HEK293T (cell line): ENCODE data around the gene WNT9A.

ENCODE experiments used
- CTCF ChIA-PET: fragments of 350-600 bp; formaldehyde crosslinking; extraction: SDS; loops from one replicate; lab custom pipeline; 2021; ENCODE audit warnings: antibody characterized with exemption, inconsistent platforms; lab: Yijun Ruan, JAX
- POLR2A ChIA-PET: fragments of 350-600 bp; formaldehyde crosslinking; extraction: SDS; loops from one replicate; lab custom pipeline; 2020; ENCODE audit warnings: antibody characterized with exemption, inconsistent platforms; lab: Yijun Ruan, JAX
- DNase-seq: peaks from one replicate; pipeline ENCODE4 v3.0.0; 2012; ENCODE audit warnings: mixed read lengths; ENCODE audit errors: extremely low spot score
- ARNT ChIP-seq: fragments of 450-650 bp; IDR thresholded peaks from 2 replicates; pipeline ENCODE4 v1.6.1; 2017; ENCODE audit warnings: mild to moderate bottlenecking
- BHLHE40 ChIP-seq: fragments of 450-650 bp; IDR thresholded peaks from 2 replicates; pipeline ENCODE4 v1.6.1; 2016; ENCODE audit warnings: mild to moderate bottlenecking, moderate library complexity, borderline replicate concordance
- CTBP1 ChIP-seq: fragments of 450-650 bp; IDR thresholded peaks from 2 replicates; pipeline ENCODE4 v1.6.1; 2016; ENCODE audit warnings: borderline replicate concordance
- ELF4 ChIP-seq: fragments of 450-650 bp; IDR thresholded peaks from 2 replicates; pipeline ENCODE4 v1.6.1; 2017; ENCODE audit warnings: antibody characterized with exemption
- FOXA1 ChIP-seq: fragments of 450-650 bp; IDR thresholded peaks from 2 replicates; pipeline ENCODE4 v1.6.1; 2016; ENCODE audit warnings: mild to moderate bottlenecking
- FOXK2 ChIP-seq: fragments of 450-650 bp; IDR thresholded peaks from 2 replicates; pipeline ENCODE4 v1.6.1; 2016; ENCODE audit warnings: mild to moderate bottlenecking
- FOXM1 ChIP-seq: fragments of 450-650 bp; IDR thresholded peaks from 2 replicates; pipeline ENCODE4 v1.6.1; 2017; ENCODE audit warnings: mild to moderate bottlenecking, borderline replicate concordance
- HDGF ChIP-seq: fragments of 450-650 bp; IDR thresholded peaks from 2 replicates; pipeline ENCODE4 v1.6.1; 2017; ENCODE audit warnings: antibody characterized with exemption, borderline replicate concordance
- L3MBTL2 ChIP-seq: fragments of 450-650 bp; conservative IDR thresholded peaks from 2 replicates; pipeline ENCODE4 v1.6.1; 2016; ENCODE audit warnings: mild to moderate bottlenecking
- LEF1 ChIP-seq: fragments of 450-650 bp; IDR thresholded peaks from 2 replicates; pipeline ENCODE4 v1.6.1; 2017; ENCODE audit warnings: mild to moderate bottlenecking, borderline replicate concordance
- NFRKB ChIP-seq: fragments of 450-650 bp; IDR thresholded peaks from 2 replicates; pipeline ENCODE4 v1.6.1; 2016; ENCODE audit warnings: mild to moderate bottlenecking, moderate library complexity
- SP1 ChIP-seq: fragments of 450-650 bp; IDR thresholded peaks from 2 replicates; pipeline ENCODE4 v1.6.1; 2017
- SUZ12 ChIP-seq: fragments of 450-650 bp; IDR thresholded peaks from 2 replicates; pipeline ENCODE4 v1.6.1; 2016; ENCODE audit warnings: mild to moderate bottlenecking
- TARDBP ChIP-seq: fragments of 450-650 bp; IDR thresholded peaks from 2 replicates; pipeline ENCODE4 v1.6.1; 2016
- ZNF384 ChIP-seq: fragments of 450-650 bp; IDR thresholded peaks from 2 replicates; pipeline ENCODE4 v1.6.1; 2016
- TF ChIP-seq, protein P1 (sequence below): fragments of 450-650 bp; IDR thresholded peaks from 2 replicates; pipeline ENCODE4 v1.6.1; 2016

Gene WNT9A

DNA sequence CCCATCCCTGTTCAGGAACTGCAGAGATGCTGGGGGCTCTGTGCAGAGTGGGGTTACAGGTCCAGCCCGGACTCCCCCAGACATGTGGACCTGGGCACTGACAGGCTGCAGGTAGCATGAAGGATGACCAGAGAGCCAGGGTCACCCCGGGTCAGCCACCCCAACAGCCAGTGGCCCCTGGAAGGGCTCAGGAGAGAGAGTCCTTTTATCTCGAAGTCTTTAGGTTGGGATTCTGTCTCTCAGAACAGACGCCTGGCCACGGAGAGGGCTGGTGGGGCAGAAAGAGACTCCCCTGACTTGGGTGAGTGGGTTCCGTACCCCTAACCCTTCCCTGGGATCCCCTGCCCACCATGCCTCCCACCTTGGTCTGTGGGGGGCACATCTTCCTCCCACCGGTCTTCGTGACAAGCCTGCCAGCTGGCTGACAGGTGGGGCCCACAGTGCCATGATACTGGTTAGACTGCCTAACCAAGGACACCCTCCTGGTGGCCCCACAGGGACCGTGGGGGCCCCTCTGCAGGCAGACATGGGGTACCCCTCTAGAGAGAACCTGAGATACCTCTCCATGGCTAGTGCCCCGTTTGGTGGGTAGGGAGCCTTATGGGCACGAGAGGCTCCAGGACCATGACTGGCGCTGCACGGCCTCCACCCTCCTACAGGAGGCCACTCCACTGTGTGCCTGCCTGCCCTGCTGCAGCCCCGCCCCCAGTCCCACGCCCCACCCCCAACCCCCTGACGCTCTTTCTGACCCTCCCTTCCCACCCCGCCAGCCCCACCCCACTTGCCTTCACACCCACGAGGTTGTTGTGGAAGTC is 24.2 kb downstream of the WNT9A start:
- TF ChIP-seq ARNT (no peak), LEF1 (no peak)
- CTCF ChIA-PET, result no interaction called here

DNA sequence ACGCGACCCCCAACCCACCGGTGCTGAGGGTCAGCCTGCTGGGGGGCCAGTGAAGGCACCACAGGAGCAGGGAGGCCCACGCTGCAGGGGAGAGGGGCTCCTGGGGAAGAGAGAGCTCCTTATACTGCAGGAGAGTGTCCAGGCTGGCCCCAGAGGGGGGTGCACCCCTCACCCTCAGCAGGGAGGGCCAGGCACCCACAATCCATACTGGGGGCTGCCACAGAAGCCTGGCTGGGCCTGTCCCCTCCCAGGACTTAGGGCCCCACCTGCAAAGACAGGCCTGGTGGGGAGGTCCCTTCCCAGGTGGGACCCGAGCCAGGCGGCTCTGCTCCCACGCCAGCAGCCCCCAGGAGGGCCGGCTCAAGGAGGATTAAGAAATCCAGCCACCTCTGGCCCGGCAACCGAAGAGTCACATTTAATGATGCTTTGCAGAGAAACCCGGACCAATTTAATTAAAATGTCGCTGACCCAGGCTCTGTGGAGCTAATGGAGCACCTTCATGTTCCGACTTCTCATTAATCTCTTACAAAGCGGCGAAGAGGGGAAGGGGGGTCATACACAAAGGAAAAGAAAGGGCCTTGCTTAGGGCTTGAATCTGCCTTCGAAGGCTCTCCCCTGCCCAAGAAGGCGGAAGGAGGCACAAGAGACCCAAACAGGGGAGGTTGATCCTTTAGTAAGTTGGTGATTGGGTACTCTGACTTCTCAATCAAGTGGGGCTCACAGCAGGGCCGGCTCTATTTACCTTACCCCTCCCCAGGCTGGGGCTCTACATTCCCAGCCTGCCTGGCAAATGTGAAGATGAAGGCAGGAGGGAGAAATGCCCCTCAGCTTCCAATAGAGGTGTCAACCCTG is 25.0 kb downstream of the WNT9A start:
- POLR2A ChIA-PET, result no interaction called here
- DNase-seq, result no peak
- TF ChIP-seq TARDBP, result no peak
- no peak for TF ChIP-seq FOXK2
- no peak for TF ChIP-seq ELF4
- no peak for TF ChIP-seq SUZ12
- no peak for TF ChIP-seq FOXM1
- TF ChIP-seq L3MBTL2, result no peak
- TF ChIP-seq FOXA1, result no peak
- CTCF ChIA-PET, result no interaction called here

More for the DNA sequence above, 24.2 kb downstream of the WNT9A start:
- POLR2A ChIA-PET, result no interaction called here
- no peak for DNase-seq

DNA sequence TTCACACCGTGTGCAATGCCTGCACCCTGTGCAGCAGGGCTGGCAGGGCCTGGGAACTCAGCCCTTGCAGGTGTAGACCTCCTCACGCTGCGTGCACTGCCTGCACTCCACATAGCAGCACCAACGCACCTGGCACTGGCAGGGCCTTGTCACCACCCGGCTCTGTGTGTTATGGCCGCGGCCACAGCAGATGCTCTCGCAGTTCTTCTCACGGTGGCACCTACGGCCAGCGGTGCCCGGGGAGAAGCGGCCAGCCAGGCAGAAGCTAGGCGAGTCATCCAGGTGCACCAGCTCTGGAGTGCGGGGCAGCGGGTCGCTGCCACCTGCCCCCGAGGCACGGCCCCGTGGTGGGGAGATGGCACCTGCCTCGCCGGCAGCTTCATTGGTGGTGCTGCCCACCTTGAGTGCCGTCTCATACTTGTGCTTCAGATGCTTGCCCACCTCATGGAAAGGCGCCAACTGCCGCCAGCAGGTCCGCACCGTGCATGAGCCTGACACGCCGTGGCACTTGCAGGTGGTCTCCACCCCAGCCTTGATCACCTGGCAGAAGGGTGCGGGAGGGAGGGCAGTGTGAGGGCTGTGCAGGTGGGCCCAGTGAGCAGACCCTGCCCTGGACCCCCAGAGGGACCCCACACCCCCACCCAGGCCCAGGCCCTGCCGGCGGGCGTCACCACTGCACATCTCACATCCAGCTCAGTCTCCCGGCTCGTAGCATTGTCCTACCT is 26.1 kb downstream of the WNT9A start:
- no peak for DNase-seq
- POLR2A ChIA-PET, result no interaction called here
- no peak for TF ChIP-seq CTBP1
- TF ChIP-seq LEF1, result no peak
- TF ChIP-seq ELF4, result no peak
- no peak for TF ChIP-seq FOXA1
- TF ChIP-seq L3MBTL2, result no peak
- no peak for TF ChIP-seq TARDBP
- no peak for TF ChIP-seq FOXK2
- no peak for TF ChIP-seq ZNF384
- TF ChIP-seq, protein P1, sequence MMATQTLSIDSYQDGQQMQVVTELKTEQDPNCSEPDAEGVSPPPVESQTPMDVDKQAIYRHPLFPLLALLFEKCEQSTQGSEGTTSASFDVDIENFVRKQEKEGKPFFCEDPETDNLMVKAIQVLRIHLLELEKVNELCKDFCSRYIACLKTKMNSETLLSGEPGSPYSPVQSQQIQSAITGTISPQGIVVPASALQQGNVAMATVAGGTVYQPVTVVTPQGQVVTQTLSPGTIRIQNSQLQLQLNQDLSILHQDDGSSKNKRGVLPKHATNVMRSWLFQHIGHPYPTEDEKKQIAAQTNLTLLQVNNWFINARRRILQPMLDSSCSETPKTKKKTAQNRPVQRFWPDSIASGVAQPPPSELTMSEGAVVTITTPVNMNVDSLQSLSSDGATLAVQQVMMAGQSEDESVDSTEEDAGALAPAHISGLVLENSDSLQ, result no peak
- TF ChIP-seq HDGF, result no peak
- no peak for TF ChIP-seq NFRKB
- no peak for TF ChIP-seq ARNT
- no peak for TF ChIP-seq SP1
- TF ChIP-seq FOXM1, result no peak
- no peak for TF ChIP-seq BHLHE40
- TF ChIP-seq SUZ12, result no peak
- CTCF ChIA-PET, result no interaction called here

DNA sequence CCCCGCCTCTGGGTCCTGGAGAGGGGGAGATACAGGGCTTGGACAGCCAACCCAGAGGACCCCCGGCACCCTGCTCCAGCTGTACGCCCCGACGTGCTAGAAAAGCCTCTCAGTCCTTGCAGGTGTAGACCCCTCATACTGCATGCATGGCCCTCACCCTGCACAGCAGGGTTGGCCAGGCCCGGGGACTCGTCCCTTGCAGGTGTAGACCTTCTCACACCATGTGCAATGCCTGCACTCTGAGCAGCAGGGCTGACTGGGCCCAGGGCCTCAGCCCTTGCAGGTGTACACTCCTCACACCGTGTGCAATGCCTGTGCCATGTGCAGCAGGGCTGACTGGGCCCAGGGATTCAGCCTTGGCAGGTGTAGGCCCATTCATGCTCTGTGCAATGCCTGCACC is 26.8 kb downstream of the WNT9A start:
- ChIA-PET POLR2A (interaction anchor here (1.3 kb wide), 1 partner anchor 27 kb away, joined by 3 read pairs; the partner anchor contains the start of gene WNT9A), CTCF (no interaction called here)
- no peak for DNase-seq
- TF ChIP-seq BHLHE40 (no peak), SP1 (no peak), ARNT (no peak), NFRKB (no peak), HDGF (no peak), SUZ12 (no peak), FOXA1 (no peak), FOXM1 (no peak), L3MBTL2 (no peak), ZNF384 (no peak), ELF4 (no peak), LEF1 (no peak), CTBP1 (no peak), TARDBP (no peak)

DNA sequence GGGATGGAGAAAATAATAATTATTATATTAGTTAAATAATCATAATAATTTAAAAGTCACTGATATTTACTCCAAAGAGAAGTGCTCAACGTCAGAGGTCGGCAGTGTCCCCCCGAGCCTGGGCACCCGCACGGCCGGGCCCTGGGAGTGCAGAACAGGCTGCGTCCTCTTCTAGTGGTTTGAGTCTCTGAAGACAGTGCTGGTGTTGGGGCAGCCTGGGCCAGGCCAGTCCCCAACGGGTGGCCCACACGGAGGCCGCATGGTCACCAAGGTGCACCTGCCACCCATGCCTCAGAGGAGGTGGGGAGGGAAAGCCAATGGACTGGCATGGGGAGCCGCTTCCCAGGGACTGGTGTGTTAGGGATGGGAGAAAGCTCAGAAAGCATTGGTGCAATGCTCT is 27.3 kb downstream of the WNT9A start:
- POLR2A ChIA-PET, result interaction anchor here (1.3 kb wide), 1 partner anchor 27 kb away, joined by 3 read pairs; the partner anchor contains the start of gene WNT9A
- DNase-seq, result no peak
- TF ChIP-seq FOXM1, result no peak
- TF ChIP-seq, protein P1, result no peak
- CTCF ChIA-PET, result no interaction called here

DNA sequence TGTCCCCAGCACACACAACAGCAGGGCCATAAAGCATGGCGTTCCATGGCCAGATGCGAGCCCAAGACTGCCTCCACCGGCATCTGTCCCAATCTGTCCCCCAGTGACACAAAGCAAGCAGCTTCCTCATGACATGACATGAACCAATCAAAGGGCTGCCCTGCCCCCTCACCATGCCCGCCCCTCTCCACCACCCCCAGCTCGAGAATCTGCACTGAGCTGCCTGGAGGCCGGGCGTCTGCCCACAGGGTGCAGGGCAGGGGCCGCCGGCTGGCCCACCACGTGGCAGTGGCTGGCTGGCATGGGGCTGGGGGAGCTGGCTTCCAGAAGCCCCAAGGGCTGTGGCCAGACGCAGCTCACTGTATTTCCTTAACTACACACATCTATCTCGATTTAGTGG is 27.8 kb downstream of the WNT9A start:
- TF ChIP-seq TARDBP (no peak), ELF4 (no peak), LEF1 (no peak), ARNT (no peak), FOXA1 (no peak), L3MBTL2 (no peak), HDGF (no peak), ZNF384 (no peak)
- TF ChIP-seq, protein P1, result no peak
- ChIA-PET POLR2A (interaction anchor here (1.3 kb wide), 1 partner anchor 28 kb away, joined by 3 read pairs; the partner anchor contains the start of gene WNT9A), CTCF (interaction anchor here (0.9 kb wide), 1 partner anchor 34 kb away, joined by 3 read pairs; no protein-coding TSS in a partner anchor)
- no peak for DNase-seq
